Measurements from ENCODE around the gene FZR1. TPM values are rescaled to one million over a fixed set of nuclear protein-coding genes. Genes with fewer than 3 reads are reported as not detected.

Gene FZR1
- total and polyA plus RNA-seq, 2 of the 8 experiments (the other 6 are each of a cell fraction or from before 2014, with no cell fraction given), result 21.6 to 35.5 TPM

- Histone ChIP-seq H3K79me1 (ENCODE audit: low read depth, low read length) (no peaks in the 10 kb centered on the region), H2AK5ac (ENCODE audit: low read depth, low read length) (no peak overlapping the region), H3K27me3 (replicated peaks in 1 of 4; ENCODE audit: control insufficient read depth in 3 of 4, extremely low read depth in 1 of 4, insufficient read depth in 3 of 4, low read length in 3 of 4) (peaks cover 0 to 16% (median 9%) of the 10 kb centered on the region in 4 experiments; a peak in 6 of 7 replicates), H4K91ac (replicated peaks; ENCODE audit: insufficient read length, low read length) (no peak overlapping the region), H3K18ac (ENCODE audit: extremely low read depth, low read length) (no peak overlapping the region), H2AFZ (ENCODE audit: low read length) (no peak overlapping the region), H3K56ac (replicated peaks; ENCODE audit: insufficient read length, low read depth, low read length) (no peak overlapping the region), H2BK20ac (ENCODE audit: low read length) (no peak overlapping the region), H2BK5ac (ENCODE audit: low read depth, low read length) (no peak overlapping the region), H3K23ac (ENCODE audit: insufficient read length) (no peak overlapping the region), H3K4ac (replicated peaks; ENCODE audit: insufficient read length, low read depth, low read length) (no peak overlapping the region), H4K8ac (ENCODE audit: extremely low read depth, insufficient read depth, low read length) (no peak overlapping the region), H3K4me2 (ENCODE audit: insufficient read depth in 1 of 2, low read depth in 2 of 2, low read length in 2 of 2) (no peak overlapping the region), H3K27ac (ENCODE audit: low read depth, low read length) (no peak overlapping the region), H2BK120ac (replicated peaks; ENCODE audit: low read depth, low read length) (no peak overlapping the region), H3K9ac (replicated peaks in 1 of 4; ENCODE audit: extremely low read depth in 1 of 4, low read depth in 3 of 4, low read length in 3 of 4) (no peak overlapping the region), H3K9me3 (ENCODE audit: insufficient read depth in 2 of 2, low read depth in 1 of 2, low read length in 1 of 2) (peaks cover 6 to 8% of the 10 kb centered on the region in 2 experiments; a peak in 3 of 4 replicates), H2BK15ac (ENCODE audit: low read length) (no peak overlapping the region), H4K5ac (ENCODE audit: insufficient read length, low read depth, low read length) (no peak overlapping the region), H3K14ac (ENCODE audit: insufficient read length) (no peak overlapping the region), H3K79me2 (ENCODE audit: control insufficient read depth in 1 of 2, insufficient read depth in 2 of 2, low read length in 2 of 2) (no peaks in the 10 kb centered on the region), H2BK12ac (ENCODE audit: low read depth, low read length) (no peak overlapping the region), H3K36me3 (ENCODE audit: control insufficient read depth in 2 of 4, insufficient read depth in 4 of 4, low read length in 3 of 4) (no peaks in the 10 kb centered on the region), H4K20me1 (replicated peaks in 1 of 2; ENCODE audit: control insufficient read depth in 1 of 2, insufficient read depth in 2 of 2, low read length in 2 of 2) (peaks cover 0 to 10% of the 10 kb centered on the region in 2 experiments), H3K4me1 (replicated peaks in 1 of 4; ENCODE audit: control insufficient read depth in 3 of 4, insufficient read depth in 4 of 4, low read length in 3 of 4) (no peaks in the 10 kb centered on the region), H3K4me3 (ENCODE audit: extremely low read depth in 1 of 4, insufficient read depth in 2 of 4, low read depth in 3 of 4, low read length in 4 of 4) (no peak overlapping the region), H3K23me2 (ENCODE audit: low read depth, low read length) (peaks cover 16% of the 10 kb centered on the region; the same call in 1 of the 2 replicates)
- no peak for FAIRE-seq
- WGBS, 2 experiments (ENCODE audit: extremely low coverage in 1 of 2, insufficient coverage in 1 of 2, insufficient read length in 1 of 2, insufficient replicate concordance in 2 of 2, low coverage in 1 of 2, low lambda C conversion rate in 2 of 2, missing lambda C conversion rate in 1 of 2), result 46% methylated on average over 24 of the region's 24 CpGs; no CpG with 5 or more reads in 1 of the 2 experiments
- TF ChIP-seq MAX (IDR thresholded peaks at IDR 0.05) (0 out of 2 replicates have a peak, but pooled peaks have one; percentile 14), CTCF (IDR thresholded peaks at IDR 0.05; ENCODE audit: control extremely low read depth in 1 of 3, insufficient read depth in 1 of 3, low read depth in 1 of 3, low read length in 3 of 3) (peak; percentile 75 to 85 (median 82)), TBP (IDR thresholded peaks at IDR 0.05; ENCODE audit: low read depth, low read length) (no peak), RAD21 (IDR thresholded peaks at IDR 0.05 in 1 of 2, conservative IDR thresholded peaks at IDR 0.05 in 1 of 2; ENCODE audit: low read depth in 2 of 2, low read length in 2 of 2) (peak; percentile 69 to 81)
- DNase-seq (ENCODE audit: low read depth in 1 of 2, low spot score in 2 of 2), result peak in 1 of 2 experiments; percentile 86
- ChIA-PET POLR2A (ENCODE audit: partially characterized antibody) (no interaction called here), CTCF (ENCODE audit: partially characterized antibody) (interaction anchor here (0.6 to 6.8 kb wide), 49 partner anchors 8 to 1913 kb away, joined by 3 to 97 read pairs (median 4); partner anchors contain the start of genes SMIM24 and SMIM44)
Measured at GRCh38 chr19:3471954-3472655, 34.0 kb upstream of the FZR1 start.
